IMR-90 (cell line): Measurements from ENCODE around the gene FBLIM1. TPM values are rescaled to one million over a fixed set of nuclear protein-coding genes. Genes with fewer than 3 reads are reported as not detected.

ENCODE experiments used
- ATAC-seq: fragments of 200-7000 bp; cut with Tn5 transposase; 2 replicates; pipeline ENCODE4 v1.9.1; 2020; ENCODE audit warnings: low read depth, mild to moderate bottlenecking, moderate library complexity
- BruUV-seq: library from RNA; stranded (reverse); fragments of 400-500 nt; replicated peaks from 2 replicates; lab custom pipeline; 2021; lab: Mats Ljungman, UMichigan
- CTCF ChIA-PET: fragments of 300-600 bp; formaldehyde crosslinking; extraction: SDS; loops from one replicate; lab custom pipeline; 2021; ENCODE audit warnings: antibody characterized with exemption; lab: Yijun Ruan, JAX
- POLR2A ChIA-PET: fragments of 300-600 bp; sonication (Branson Sonifier 250); formaldehyde crosslinking; loops from one replicate; lab custom pipeline; 2022; ENCODE audit warnings: antibody characterized with exemption; ENCODE audit not compliant: unreplicated experiment; lab: Charles Lee
- DNase-seq: peaks from one replicate; pipeline ENCODE4 v3.0.0; 2013
- H2AFZ ChIP-seq: replicated peaks from 2 replicates; pipeline ENCODE3; 2013; ENCODE audit warnings: low read length, mild to moderate bottlenecking; ENCODE audit not compliant: poor library complexity
- H2AK5ac ChIP-seq: 2 replicates; pipeline ENCODE4 v1.6.1; 2013; ENCODE audit warnings: low read depth, low read length, inconsistent platforms
- H2AK9ac ChIP-seq: replicated peaks from 2 replicates; pipeline ENCODE3; 2013; ENCODE audit warnings: mild to moderate bottlenecking, low read depth, low read length, moderate library complexity; ENCODE audit not compliant: poor library complexity
- H2BK120ac ChIP-seq: 2 replicates; pipeline ENCODE4 v1.6.1; 2013; ENCODE audit warnings: low read depth, low read length, inconsistent platforms
- H2BK15ac ChIP-seq: 3 replicates; pipeline ENCODE4 v1.6.1; 2013; ENCODE audit warnings: low read depth, low read length, inconsistent platforms
- H2BK20ac ChIP-seq: 2 replicates; pipeline ENCODE4 v1.6.1; 2013; ENCODE audit warnings: low read depth, mild to moderate bottlenecking, inconsistent platforms, low read length, moderate library complexity
- H2BK5ac ChIP-seq: 2 replicates; pipeline ENCODE4 v1.6.1; 2013; ENCODE audit warnings: mild to moderate bottlenecking, low read depth, low read length, inconsistent platforms; ENCODE audit not compliant: poor library complexity, severe bottlenecking
- H3K14ac ChIP-seq: replicated peaks from 2 replicates; pipeline ENCODE4 v1.6.1; 2013; ENCODE audit warnings: low read depth, low read length, inconsistent platforms
- H3K18ac ChIP-seq: 2 replicates; pipeline ENCODE4 v1.6.1; 2013; ENCODE audit warnings: low read depth, low read length, control low read depth
- H3K23ac ChIP-seq: 2 replicates; pipeline ENCODE4 v1.6.1; 2013; ENCODE audit warnings: low read depth, low read length, inconsistent platforms
- H3K27ac ChIP-seq: 2 replicates; pipeline ENCODE4 v1.5.1; 2013; ENCODE audit warnings: mild to moderate bottlenecking, control low read depth, low read length; ENCODE audit not compliant: insufficient read depth
- H3K27me3 ChIP-seq: 2 replicates; pipeline ENCODE4 v1.6.1; 2013; ENCODE audit warnings: low read length; ENCODE audit not compliant: control insufficient read depth, insufficient read depth
- H3K36me3 ChIP-seq: 2 replicates; pipeline ENCODE4 v1.6.1; 2013; ENCODE audit warnings: low read length, mixed read lengths; ENCODE audit not compliant: control insufficient read depth, insufficient read depth
- H3K4ac ChIP-seq: 2 replicates; pipeline ENCODE4 v1.6.1; 2013; ENCODE audit warnings: low read depth, low read length, inconsistent platforms
- H3K4me1 ChIP-seq: 2 replicates; pipeline ENCODE4 v1.6.1; 2013; ENCODE audit warnings: low read length, mixed read lengths; ENCODE audit not compliant: control insufficient read depth, insufficient read depth
- H3K4me2 ChIP-seq: 2 replicates; pipeline ENCODE4 v1.6.1; 2013; ENCODE audit warnings: low read depth, mild to moderate bottlenecking, control low read depth, low read length, moderate library complexity
- H3K4me3 ChIP-seq: 2 replicates; pipeline ENCODE4 v1.5.1; 2013; ENCODE audit warnings: low read depth, mild to moderate bottlenecking, control low read depth, low read length, moderate library complexity; ENCODE audit not compliant: insufficient read depth
- H3K56ac ChIP-seq: 2 replicates; pipeline ENCODE4 v1.6.1; 2013; ENCODE audit warnings: low read length, inconsistent platforms; ENCODE audit not compliant: insufficient read depth; ENCODE audit errors: extremely low read depth
- H3K79me1 ChIP-seq, 2 experiments: 2 replicates each; pipeline ENCODE4 v1.6.1; 2013; ENCODE audit warnings: low read length in 2 of 2, inconsistent platforms in 1 of 2, low read depth in 1 of 2
- H3K9ac ChIP-seq: 2 replicates; pipeline ENCODE4 v1.6.1; 2013; ENCODE audit warnings: low read depth, low read length, control low read depth
- H3K9me1 ChIP-seq: 2 replicates; pipeline ENCODE4 v1.6.1; 2013; ENCODE audit warnings: low read length, inconsistent platforms; ENCODE audit not compliant: insufficient read depth
- H3K9me3 ChIP-seq: 2 replicates; pipeline ENCODE4 v1.6.1; 2013; ENCODE audit warnings: low read length; ENCODE audit not compliant: control insufficient read depth, insufficient read depth
- H4K20me1 ChIP-seq: 2 replicates; pipeline ENCODE4 v1.6.1; 2013; ENCODE audit warnings: low read length, inconsistent platforms; ENCODE audit not compliant: insufficient read depth
- H4K5ac ChIP-seq: 2 replicates; pipeline ENCODE4 v1.6.1; 2013; ENCODE audit warnings: mild to moderate bottlenecking, low read depth, low read length, control low read depth
- H4K8ac ChIP-seq, 2 experiments: 2 replicates each; pipeline ENCODE4 v1.6.1; 2013; ENCODE audit warnings: low read depth in 2 of 2, low read length in 2 of 2, control low read depth in 1 of 2, inconsistent platforms in 1 of 2
- H4K91ac ChIP-seq: 2 replicates; pipeline ENCODE4 v1.6.1; 2013; ENCODE audit warnings: low read depth, low read length, inconsistent platforms; ENCODE audit not compliant: insufficient read depth
- BHLHE40 ChIP-seq: fragments of 150-350 bp; IDR thresholded peaks from 2 replicates; pipeline ENCODE4 v1.6.1; 2016; ENCODE audit warnings: mild to moderate bottlenecking, low read depth, low read length
- CHD1 ChIP-seq: IDR thresholded peaks from 2 replicates; pipeline ENCODE4 v1.6.1; 2012; ENCODE audit warnings: low read depth, low read length, improper control_type of control experiment
- FOS ChIP-seq: fragments of 150-350 bp; IDR thresholded peaks from 2 replicates; pipeline ENCODE4 v1.6.1; 2016; ENCODE audit warnings: low read depth, low read length
- MAFK ChIP-seq: IDR thresholded peaks from 2 replicates; pipeline ENCODE4 v1.6.1; 2012; ENCODE audit warnings: low read depth, low read length, improper control_type of control experiment
- POLR2A ChIP-seq: IDR thresholded peaks from 2 replicates; pipeline ENCODE4 v1.6.1; 2012; ENCODE audit warnings: mild to moderate bottlenecking, low read depth, low read length
- RAD21 ChIP-seq: IDR thresholded peaks from 2 replicates; pipeline ENCODE4 v1.6.1; 2012; ENCODE audit warnings: low read length, improper control_type of control experiment
- RCOR1 ChIP-seq: IDR thresholded peaks from 2 replicates; pipeline ENCODE4 v1.6.1; 2012; ENCODE audit warnings: mild to moderate bottlenecking, low read length, improper control_type of control experiment; ENCODE audit not compliant: insufficient replicate concordance
- RFX5 ChIP-seq: IDR thresholded peaks from 2 replicates; pipeline ENCODE4 v1.8.0; 2012; ENCODE audit warnings: low read depth, mild to moderate bottlenecking, low read length, moderate library complexity
- SMC3 ChIP-seq: fragments of 150-350 bp; IDR thresholded peaks from 2 replicates; pipeline ENCODE4 v1.6.1; 2016; ENCODE audit warnings: low read depth, mild to moderate bottlenecking, antibody characterized with exemption, low read length, moderate library complexity
- WGBS, 2 experiments: methylation state at CpG; one replicate each; pipeline versions ENCODE4 v1.1.5 to v1.1.7; 2013; ENCODE audit warnings: missing lambda C conversion rate in 2 of 2; ENCODE audit not compliant: insufficient read length in 1 of 2; ENCODE audit errors: extremely low coverage in 2 of 2; 5-methylcytosine and 5-hydroxymethylcytosine counted together
- dilution Hi-C: fragments of 300-500 bp; cut with HindIII; formaldehyde crosslinking; loops from one replicate; pipeline ENCODE4 v1.14.3; 2018; ENCODE audit warnings: low sequenced_read_pairs; ENCODE audit not compliant: unreplicated experiment
- in situ Hi-C: fragments of 300-500 bp; cut with MboI; formaldehyde crosslinking; loops from 3 replicates; pipeline ENCODE4 v1.14.3; 2019; ENCODE audit warnings: low sequenced_read_pairs, inconsistent platforms, mixed read lengths
- intact Hi-C: fragments of 100-400 bp; cut with micrococcal nuclease; formaldehyde crosslinking; loops from 2 replicates; pipeline ENCODE4 v1.10.0; 2022
- polyA plus RNA-seq, 3 experiments: library from polyadenylated mRNA; depleted of rRNA; stranded (reverse); fragments of >200 nt; gene quantifications; 2 replicates each; pipeline ENCODE4 v1.2.3, GENCODE V29; 2012; ENCODE audit warnings: low replicate concordance in 1 of 3
- total RNA-seq: library from RNA; depleted of rRNA; stranded (reverse); fragments of >200 nt; gene quantifications from 2 replicates; pipeline ENCODE4 v1.2.3, GENCODE V29; 2012
- TF ChIP-seq, protein P1 (sequence below): fragments of 150-350 bp; IDR thresholded peaks from 2 replicates; pipeline ENCODE4 v1.6.1; 2016; ENCODE audit warnings: low read depth, mild to moderate bottlenecking, low read length, moderate library complexity, borderline replicate concordance
- TF ChIP-seq, protein P2 (sequence below): fragments of 150-350 bp; IDR thresholded peaks from 2 replicates; pipeline ENCODE4 v1.6.1; 2017; ENCODE audit warnings: mild to moderate bottlenecking, antibody characterized with exemption, low read length, low read depth
- TF ChIP-seq, protein P3 (sequence below): conservative IDR thresholded peaks from 2 replicates; pipeline ENCODE4 v1.5.1; 2012; ENCODE audit warnings: mild to moderate bottlenecking, low read depth, low read length, improper control_type of control experiment

Gene FBLIM1
- total and polyA plus RNA-seq, 2 of the 4 experiments (the other 2 are of a cell fraction): 52.2 to 140 TPM

DNA sequence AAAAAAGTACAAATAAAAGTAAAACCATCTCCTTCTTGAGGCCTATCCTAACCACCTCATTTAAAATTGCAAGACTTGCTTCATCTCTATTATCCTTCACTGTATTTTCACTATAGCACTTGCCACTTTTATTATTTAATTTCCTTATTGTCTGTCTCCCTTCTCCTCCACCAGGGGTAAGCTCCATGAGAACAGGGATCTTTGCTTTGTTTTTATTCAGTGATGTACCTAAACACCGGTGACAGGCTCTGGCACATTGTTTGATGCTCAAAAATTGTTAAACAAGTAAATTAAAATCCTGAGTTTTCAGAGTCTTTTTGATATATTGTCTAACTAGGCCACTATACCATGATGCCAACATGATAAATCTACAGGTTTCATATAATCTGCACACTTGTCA, 71.7 kb downstream of the FBLIM1 start:
- H2BK120ac ChIP-seq: no peak overlapping the region
- H3K27ac ChIP-seq: no peak overlapping the region
- no peak overlapping the region for H2BK5ac ChIP-seq
- no peaks in the 10 kb centered on the region for H3K27me3 ChIP-seq
- ChIA-PET POLR2A (no interaction called here), CTCF (no interaction called here)
- no peak overlapping the region for H2BK15ac ChIP-seq
- no peak overlapping the region for H2AFZ ChIP-seq
- in situ Hi-C loops (no loop called here), dilution Hi-C loops (no loop called here), intact Hi-C loops (no loop called here)
- H3K4me1 ChIP-seq: peaks cover 2% of the 10 kb centered on the region; the same call in 1 of the 2 replicates
- H3K9me3 ChIP-seq: no peaks in the 10 kb centered on the region
- no peak overlapping the region for H4K8ac ChIP-seq
- no peak for DNase-seq
- no peak overlapping the region for H3K4ac ChIP-seq
- no CpG with 5 or more reads among the region's 1 CpG for WGBS, 2 experiments
- H2BK20ac ChIP-seq: no peak overlapping the region
- no peak overlapping the region for H3K23ac ChIP-seq
- no peak for TF ChIP-seq MAFK
- TF ChIP-seq POLR2A: no peak
- no peak for TF ChIP-seq RAD21
- TF ChIP-seq CHD1: no peak
- no peak for TF ChIP-seq RFX5
- TF ChIP-seq, protein P1, sequence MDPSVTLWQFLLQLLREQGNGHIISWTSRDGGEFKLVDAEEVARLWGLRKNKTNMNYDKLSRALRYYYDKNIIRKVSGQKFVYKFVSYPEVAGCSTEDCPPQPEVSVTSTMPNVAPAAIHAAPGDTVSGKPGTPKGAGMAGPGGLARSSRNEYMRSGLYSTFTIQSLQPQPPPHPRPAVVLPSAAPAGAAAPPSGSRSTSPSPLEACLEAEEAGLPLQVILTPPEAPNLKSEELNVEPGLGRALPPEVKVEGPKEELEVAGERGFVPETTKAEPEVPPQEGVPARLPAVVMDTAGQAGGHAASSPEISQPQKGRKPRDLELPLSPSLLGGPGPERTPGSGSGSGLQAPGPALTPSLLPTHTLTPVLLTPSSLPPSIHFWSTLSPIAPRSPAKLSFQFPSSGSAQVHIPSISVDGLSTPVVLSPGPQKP: no peak
- TF ChIP-seq SMC3: no peak
- TF ChIP-seq, protein P2, sequence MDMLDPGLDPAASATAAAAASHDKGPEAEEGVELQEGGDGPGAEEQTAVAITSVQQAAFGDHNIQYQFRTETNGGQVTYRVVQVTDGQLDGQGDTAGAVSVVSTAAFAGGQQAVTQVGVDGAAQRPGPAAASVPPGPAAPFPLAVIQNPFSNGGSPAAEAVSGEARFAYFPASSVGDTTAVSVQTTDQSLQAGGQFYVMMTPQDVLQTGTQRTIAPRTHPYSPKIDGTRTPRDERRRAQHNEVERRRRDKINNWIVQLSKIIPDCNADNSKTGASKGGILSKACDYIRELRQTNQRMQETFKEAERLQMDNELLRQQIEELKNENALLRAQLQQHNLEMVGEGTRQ: no peak
- TF ChIP-seq, protein P3, sequence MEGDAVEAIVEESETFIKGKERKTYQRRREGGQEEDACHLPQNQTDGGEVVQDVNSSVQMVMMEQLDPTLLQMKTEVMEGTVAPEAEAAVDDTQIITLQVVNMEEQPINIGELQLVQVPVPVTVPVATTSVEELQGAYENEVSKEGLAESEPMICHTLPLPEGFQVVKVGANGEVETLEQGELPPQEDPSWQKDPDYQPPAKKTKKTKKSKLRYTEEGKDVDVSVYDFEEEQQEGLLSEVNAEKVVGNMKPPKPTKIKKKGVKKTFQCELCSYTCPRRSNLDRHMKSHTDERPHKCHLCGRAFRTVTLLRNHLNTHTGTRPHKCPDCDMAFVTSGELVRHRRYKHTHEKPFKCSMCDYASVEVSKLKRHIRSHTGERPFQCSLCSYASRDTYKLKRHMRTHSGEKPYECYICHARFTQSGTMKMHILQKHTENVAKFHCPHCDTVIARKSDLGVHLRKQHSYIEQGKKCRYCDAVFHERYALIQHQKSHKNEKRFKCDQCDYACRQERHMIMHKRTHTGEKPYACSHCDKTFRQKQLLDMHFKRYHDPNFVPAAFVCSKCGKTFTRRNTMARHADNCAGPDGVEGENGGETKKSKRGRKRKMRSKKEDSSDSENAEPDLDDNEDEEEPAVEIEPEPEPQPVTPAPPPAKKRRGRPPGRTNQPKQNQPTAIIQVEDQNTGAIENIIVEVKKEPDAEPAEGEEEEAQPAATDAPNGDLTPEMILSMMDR: no peak
- no peak for TF ChIP-seq RCOR1
- no peak for TF ChIP-seq BHLHE40
- TF ChIP-seq FOS: no peak
- H3K79me1 ChIP-seq: peaks cover 5 to 17% of the 10 kb centered on the region in 2 experiments; a peak in 3 of 4 replicates
- H3K4me3 ChIP-seq: no peak overlapping the region
- H3K4me2 ChIP-seq: no peak overlapping the region
- H3K56ac ChIP-seq: no peak overlapping the region
- no peak overlapping the region for H3K14ac ChIP-seq
- no peak overlapping the region for H2AK5ac ChIP-seq
- no peak overlapping the region for H3K9ac ChIP-seq
- no peak overlapping the region for H2AK9ac ChIP-seq
- H4K91ac ChIP-seq: no peak overlapping the region
- no peaks in the 10 kb centered on the region for H3K36me3 ChIP-seq
- no peak overlapping the region for H3K18ac ChIP-seq
- no peaks in the 10 kb centered on the region; the same call in 1 of the 2 replicates for H3K9me1 ChIP-seq
- H4K5ac ChIP-seq: no peak overlapping the region
- no peaks in the 10 kb centered on the region for H4K20me1 ChIP-seq
- no peak for ATAC-seq
- BruUV-seq: no TSS peak
